Body of pancreas (tissue), 4 donors: ENCODE measurements around the gene PLA2G4B. TPM values are rescaled to one million over a fixed set of nuclear protein-coding genes. Genes with fewer than 3 reads are reported as not detected.

Experiments used
- ATAC-seq: fragments of 150-250 bp; one replicate; pipeline ENCODE4 v1.9.1; 2016
- DNase-seq, 4 donors: peaks; one replicate each; pipeline ENCODE4 v3.0.0-alpha.2; 2019
- H3K27ac ChIP-seq, 4 donors: fragments of 200-600 bp; sonication (generic); 1 replicate in 3 of 4; 2 replicates in 1 of 4; pipeline versions ENCODE4 v1.5.1 to v1.6.1; 2016 to 2019; ENCODE audit warnings: mild to moderate bottlenecking in 1 of 4, mixed read lengths in 1 of 4, moderate library complexity in 1 of 4
- H3K27me3 ChIP-seq, 2 donors: fragments of 200-600 bp; sonication (generic); one replicate each; pipeline ENCODE4 v1.6.0; 2016; ENCODE audit warnings: mild to moderate bottlenecking in 1 of 2
- H3K36me3 ChIP-seq, 2 donors: fragments of 200-600 bp; sonication (generic); replicated peaks in 1 of 2; 2 replicates each; pipeline ENCODE4 v1.5.1; 2016; ENCODE audit warnings: low read depth in 2 of 2; ENCODE audit not compliant: insufficient read depth in 1 of 2
- H3K4me1 ChIP-seq: fragments of 200-600 bp; sonication (generic); one replicate; pipeline ENCODE4 v1.6.0; 2016
- H3K4me3 ChIP-seq, 2 donors: fragments of 200-600 bp; sonication (generic); 1 replicate in 1 of 2; 2 replicates in 1 of 2; pipeline ENCODE4 v1.5.1; 2016 to 2019
- H3K9me3 ChIP-seq, 3 donors: fragments of 200-600 bp; sonication (generic); 1 replicate in 2 of 3; 2 replicates in 1 of 3; pipeline ENCODE4 v1.5.1; 2016
- POLR2A ChIP-seq, 3 donors: fragments of 450-650 bp; IDR thresholded peaks; one replicate each; pipeline ENCODE4 v1.6.1; 2016; ENCODE audit warnings: antibody characterized with exemption in 3 of 3, mild to moderate bottlenecking in 2 of 3
- WGBS, 2 donors: methylation state at CpG; one replicate each; pipeline ENCODE4 v1.1.5; 2017; 5-methylcytosine and 5-hydroxymethylcytosine counted together
- intact Hi-C: fragments of 100-400 bp; cut with DNase I; formaldehyde crosslinking; loops from one replicate; pipeline ENCODE4 v1.15.1; 2023
- total RNA-seq, 2 donors: library from RNA; depleted of rRNA; stranded (reverse); fragments of >200 nt; gene quantifications; one replicate each; pipeline ENCODE4 v1.1.0, GENCODE V29; 2016
- TF ChIP-seq, protein P1 (sequence below), 7 experiments: fragments of 450-650 bp in 4 of 7; fragments of 200-600 bp in 3 of 7; sonication (generic) in 3 of 7; IDR thresholded peaks; one replicate each; pipeline ENCODE4 v1.5.1; 2016 to 2019; ENCODE audit warnings: antibody characterized with exemption in 7 of 7

The PLA2G4B gene
- total RNA-seq, 2 donors from 2014 or later: 17.4 to 18.1 TPM

DNA sequence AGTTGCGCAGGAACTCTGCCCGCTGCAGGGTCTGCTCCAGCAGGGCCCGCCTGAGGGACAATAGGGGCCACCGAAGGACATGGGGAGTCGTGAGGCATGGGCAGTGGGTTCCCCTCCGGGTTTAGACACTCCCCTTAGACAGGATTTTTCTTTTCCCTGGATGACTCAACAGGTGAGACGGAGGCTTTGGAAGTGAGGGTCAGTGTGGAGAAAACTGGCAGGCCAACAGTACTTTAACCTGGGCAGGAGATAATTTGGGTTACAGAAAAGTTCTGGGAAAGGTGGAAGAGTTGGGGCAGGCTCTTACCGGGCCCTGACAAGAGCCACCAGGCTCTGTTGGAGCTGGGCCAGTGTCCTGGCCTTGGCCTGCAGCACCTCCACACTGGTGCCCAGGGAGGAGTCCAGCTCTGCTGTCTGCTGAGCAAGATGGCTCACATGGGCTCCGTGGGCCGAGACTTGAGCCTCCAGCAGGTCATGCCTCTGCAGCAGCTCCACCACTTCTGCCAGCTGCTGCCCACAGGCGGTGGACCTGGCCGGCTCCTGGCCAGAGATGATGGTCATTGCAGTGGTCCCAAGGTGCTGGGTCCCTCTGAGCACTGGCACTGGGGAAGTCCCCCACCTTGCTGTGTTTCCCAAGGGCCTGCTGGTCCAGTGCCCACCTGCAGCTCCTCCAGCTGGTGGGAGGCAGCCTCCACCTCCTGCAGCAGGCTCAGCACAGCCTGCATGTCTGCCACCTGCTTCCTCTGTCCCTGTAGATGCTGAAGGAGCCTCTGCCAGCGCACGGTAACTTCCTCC lies 44.2 kb downstream of the PLA2G4B start:
- intact Hi-C loops: no loop called here
- Histone ChIP-seq H3K27me3 (no peaks in the 10 kb centered on the region), H3K4me1 (peaks cover 19% of the 10 kb centered on the region), H3K4me3 (no peak overlapping the region), H3K36me3 (no peaks in the 10 kb centered on the region), H3K9me3 (no peaks in the 10 kb centered on the region), H3K27ac (no peak overlapping the region)
- ATAC-seq: peak; percentile 6
- 32 to 54% methylated on average over 7 to 14 of the region's 14 CpGs for WGBS, 2 donors
- peak in 3 of 4 donors; percentile 28 to 46 (median 41) for DNase-seq
- TF ChIP-seq, protein P1, sequence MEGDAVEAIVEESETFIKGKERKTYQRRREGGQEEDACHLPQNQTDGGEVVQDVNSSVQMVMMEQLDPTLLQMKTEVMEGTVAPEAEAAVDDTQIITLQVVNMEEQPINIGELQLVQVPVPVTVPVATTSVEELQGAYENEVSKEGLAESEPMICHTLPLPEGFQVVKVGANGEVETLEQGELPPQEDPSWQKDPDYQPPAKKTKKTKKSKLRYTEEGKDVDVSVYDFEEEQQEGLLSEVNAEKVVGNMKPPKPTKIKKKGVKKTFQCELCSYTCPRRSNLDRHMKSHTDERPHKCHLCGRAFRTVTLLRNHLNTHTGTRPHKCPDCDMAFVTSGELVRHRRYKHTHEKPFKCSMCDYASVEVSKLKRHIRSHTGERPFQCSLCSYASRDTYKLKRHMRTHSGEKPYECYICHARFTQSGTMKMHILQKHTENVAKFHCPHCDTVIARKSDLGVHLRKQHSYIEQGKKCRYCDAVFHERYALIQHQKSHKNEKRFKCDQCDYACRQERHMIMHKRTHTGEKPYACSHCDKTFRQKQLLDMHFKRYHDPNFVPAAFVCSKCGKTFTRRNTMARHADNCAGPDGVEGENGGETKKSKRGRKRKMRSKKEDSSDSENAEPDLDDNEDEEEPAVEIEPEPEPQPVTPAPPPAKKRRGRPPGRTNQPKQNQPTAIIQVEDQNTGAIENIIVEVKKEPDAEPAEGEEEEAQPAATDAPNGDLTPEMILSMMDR (IDR thresholded peaks at IDR 0.05): no peak
- TF ChIP-seq POLR2A (IDR thresholded peaks at IDR 0.05): no peak

DNA sequence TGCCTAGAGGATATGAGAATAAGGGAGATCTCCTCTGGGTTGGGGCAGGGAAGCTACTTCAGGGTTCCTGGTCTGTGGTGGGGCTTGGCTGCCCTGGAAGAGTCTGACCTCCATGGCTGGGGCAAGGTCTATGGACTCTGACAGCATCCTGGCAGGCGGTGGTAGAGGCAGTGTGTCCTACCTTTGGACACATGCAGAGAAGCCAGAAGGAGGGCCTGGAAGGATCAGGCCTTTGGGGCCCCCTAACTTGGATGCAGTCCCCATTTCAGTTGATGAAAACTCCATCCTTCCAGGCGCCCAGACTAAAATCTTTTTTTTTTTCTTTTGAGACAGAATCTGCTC lies 44.8 kb downstream of the PLA2G4B start:
- no peak for ATAC-seq
- no peaks in the 10 kb centered on the region for H3K9me3 ChIP-seq

DNA sequence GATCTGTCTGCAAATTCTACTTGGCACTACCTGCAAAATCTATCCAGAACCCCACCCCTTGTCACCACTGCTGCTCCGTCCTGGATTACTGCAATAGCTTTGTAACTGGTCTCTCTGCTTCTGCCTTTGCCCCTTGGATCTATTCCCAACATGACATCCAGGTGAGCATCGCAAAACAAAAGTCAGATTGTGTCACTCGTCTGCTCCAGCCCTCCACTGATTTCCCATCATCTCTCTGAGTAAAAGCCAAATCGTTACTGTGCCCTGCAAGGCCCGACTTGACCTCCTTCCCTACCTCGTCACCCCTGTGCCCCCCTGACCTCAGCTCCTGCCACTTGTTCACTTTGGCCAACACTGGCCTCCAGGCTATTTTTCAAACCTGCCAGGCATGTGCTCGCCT lies 45.8 kb downstream of the PLA2G4B start:
- Histone ChIP-seq H3K4me1 (peaks cover 19% of the 10 kb centered on the region), H3K27ac (no peak overlapping the region), H3K27me3 (no peaks in the 10 kb centered on the region), H3K36me3 (no peaks in the 10 kb centered on the region), H3K9me3 (no peaks in the 10 kb centered on the region), H3K4me3 (no peak overlapping the region)
- no peak for ATAC-seq
- 91% methylated on average over 7 of the region's 7 CpGs for WGBS, 2 donors
- DNase-seq: no peak
- TF ChIP-seq POLR2A (IDR thresholded peaks at IDR 0.05): no peak
- TF ChIP-seq, protein P1 (IDR thresholded peaks at IDR 0.05): no peak
- intact Hi-C loops: no loop called here

More for the DNA sequence above, 44.8 kb downstream of the PLA2G4B start:
- intact Hi-C loops: no loop called here
- peaks cover 19% of the 10 kb centered on the region for H3K4me1 ChIP-seq
- H3K4me3 ChIP-seq: no peak overlapping the region
- H3K27me3 ChIP-seq: no peaks in the 10 kb centered on the region
- no peak overlapping the region for H3K27ac ChIP-seq
- no peak for DNase-seq
- TF ChIP-seq, protein P1 (IDR thresholded peaks at IDR 0.05): no peak
- no peak for TF ChIP-seq POLR2A (IDR thresholded peaks at IDR 0.05)
- 92 to 100% methylated on average over 2 of the region's 2 CpGs for WGBS, 2 donors
- H3K36me3 ChIP-seq: no peaks in the 10 kb centered on the region

DNA sequence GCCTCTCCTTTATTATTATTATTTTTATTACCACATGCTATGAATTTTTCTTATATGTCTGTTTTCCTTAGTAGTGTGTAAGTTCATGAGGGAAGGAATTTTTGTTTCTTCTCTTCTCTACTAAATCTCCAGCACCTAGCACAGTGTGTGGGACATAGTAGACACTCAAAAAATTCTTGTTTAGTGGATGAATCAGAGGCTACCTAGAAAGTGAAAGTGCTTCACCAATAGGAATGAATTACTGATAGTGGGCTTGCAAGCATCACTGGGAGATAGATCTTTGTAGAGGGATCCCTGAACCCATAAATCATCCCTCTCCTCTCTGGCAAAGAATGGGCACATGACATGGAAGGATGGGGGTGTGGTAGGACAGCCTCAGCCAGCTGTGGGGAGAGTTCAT lies 46.7 kb downstream of the PLA2G4B start:
- intact Hi-C loops: no loop called here
- Histone ChIP-seq H3K27ac (no peak overlapping the region), H3K27me3 (no peaks in the 10 kb centered on the region), H3K4me3 (no peak overlapping the region), H3K4me1 (peaks cover 19% of the 10 kb centered on the region), H3K9me3 (no peaks in the 10 kb centered on the region), H3K36me3 (no peaks in the 10 kb centered on the region)
- TF ChIP-seq POLR2A (IDR thresholded peaks at IDR 0.05): no peak
- ATAC-seq (no peak), DNase-seq (no peak)

DNA sequence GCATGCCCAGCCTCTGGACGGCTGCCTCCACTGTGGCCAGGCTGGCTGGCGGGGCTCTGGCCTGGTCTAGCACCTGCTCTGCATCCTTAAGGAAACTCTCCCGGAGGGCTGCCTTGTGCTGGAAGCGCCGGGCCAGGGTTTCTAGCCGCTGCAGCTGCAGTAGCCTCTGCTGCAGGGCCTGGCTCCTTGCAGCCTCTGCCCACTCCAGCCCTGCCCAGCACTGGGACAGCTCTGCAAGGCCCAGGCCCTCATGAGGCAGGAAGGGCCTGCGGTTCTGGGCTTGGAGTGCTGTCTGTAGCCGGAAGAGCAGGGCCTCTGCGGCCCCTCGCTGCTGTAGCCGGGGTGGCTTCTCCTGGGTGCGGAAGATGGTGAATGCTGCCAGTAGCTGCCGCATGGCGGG lies 47.2 kb downstream of the PLA2G4B start:
- 94 to 100% methylated on average over 2 to 14 of the region's 14 CpGs for whole genome bisulfite sequencing, 2 donors
- no peaks in the 10 kb centered on the region for H3K9me3 ChIP-seq
- H3K27me3 ChIP-seq: no peaks in the 10 kb centered on the region
- H3K36me3 ChIP-seq: no peaks in the 10 kb centered on the region
- DNase-seq: no peak
- no peak for ATAC-seq
- no peak overlapping the region for H3K27ac ChIP-seq
- intact Hi-C loops: no loop called here
- H3K4me3 ChIP-seq: no peak overlapping the region
- TF ChIP-seq, protein P1 (IDR thresholded peaks at IDR 0.05): no peak
- no peak for TF ChIP-seq POLR2A (IDR thresholded peaks at IDR 0.05)
- peaks cover 19% of the 10 kb centered on the region for H3K4me1 ChIP-seq
